ENCODE measurements around the gene GMPR.

- TF ChIP-seq EZH2 (IDR thresholded peaks at IDR 0.05; ENCODE audit: low read depth) (no peak), CTCF (conservative IDR thresholded peaks at IDR 0.05) (no peak)
Observed at GRCh38 chr6:16274483-16274882, 36.1 kb downstream of the GMPR start.

Data from PC-9 (cell line).